Limb (tissue), 2 donors: ENCODE results near the gene NXNL1.
"Not testable (repeated sequence)": the region's sequence is repeated elsewhere in the genome, so short reads cannot be mapped to it uniquely, and the experiment has no call there.

ENCODE experiments used
- DNase-seq, 2 donors: peaks; one replicate each; pipeline ENCODE4 v3.0.0-alpha.2; 2016; ENCODE audit errors: extremely low spot score in 2 of 2

Gene NXNL1

DNA sequence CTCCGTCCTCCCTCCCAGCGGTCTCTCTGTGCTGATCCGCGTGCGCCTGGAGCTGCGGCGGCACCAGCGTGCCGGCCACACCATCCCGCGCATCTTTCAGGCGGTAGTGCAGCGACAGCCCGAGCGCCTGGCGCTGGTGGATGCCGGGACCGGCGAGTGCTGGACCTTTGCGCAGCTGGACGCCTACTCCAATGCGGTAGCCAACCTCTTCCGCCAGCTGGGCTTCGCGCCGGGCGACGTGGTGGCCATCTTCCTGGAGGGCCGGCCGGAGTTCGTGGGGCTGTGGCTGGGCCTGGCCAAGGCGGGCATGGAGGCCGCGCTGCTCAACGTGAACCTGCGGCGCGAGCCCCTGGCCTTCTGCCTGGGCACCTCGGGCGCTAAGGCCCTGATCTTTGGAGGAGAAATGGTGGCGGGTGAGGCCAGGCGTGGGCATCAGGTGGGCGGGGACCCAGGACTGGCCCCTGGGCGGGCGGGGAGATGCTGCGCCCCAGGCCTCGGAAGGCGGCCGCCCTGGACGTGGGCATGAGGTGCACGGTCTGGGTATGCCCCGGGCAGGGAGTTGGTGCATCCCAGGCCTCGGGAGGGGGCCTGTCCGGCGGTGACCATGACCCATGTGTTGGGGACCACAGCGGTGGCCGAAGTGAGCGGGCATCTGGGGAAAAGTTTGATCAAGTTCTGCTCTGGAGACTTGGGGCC lies 26.0 kb upstream of the NXNL1 start:
- DNase-seq, result no peak

DNA sequence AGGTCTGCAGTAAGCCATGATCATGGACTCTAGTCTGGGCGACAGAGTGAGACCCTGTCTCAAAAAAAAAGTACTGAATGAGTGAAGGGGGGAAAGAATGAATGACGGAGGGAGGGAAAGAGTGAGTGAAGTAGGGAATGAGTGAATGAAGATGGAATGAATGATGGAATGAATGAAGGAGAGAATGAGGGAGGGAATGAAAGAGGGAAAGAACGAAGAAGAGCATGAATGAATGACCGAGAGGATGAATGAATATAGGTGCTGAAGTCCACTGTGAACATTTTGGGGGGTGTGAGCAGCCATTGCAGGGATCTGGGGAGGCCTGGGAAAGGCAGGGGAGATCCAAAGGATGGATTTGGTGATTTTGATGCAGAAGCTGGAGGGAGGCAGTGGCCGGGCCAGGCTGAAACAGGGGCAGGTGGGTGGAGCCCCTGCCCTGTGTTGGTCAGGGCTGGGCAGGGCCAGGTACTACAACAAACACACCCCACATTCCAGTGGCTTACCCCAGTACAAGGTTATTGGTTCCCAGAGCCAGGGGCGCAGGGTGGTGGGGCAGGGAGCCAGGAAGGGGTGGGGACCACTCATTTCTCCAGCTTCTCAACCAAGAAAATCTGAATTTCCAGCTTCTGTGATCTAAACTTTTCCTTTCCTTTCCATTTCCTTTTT lies 23.9 kb upstream of the NXNL1 start:
- DNase-seq, result no peak

DNA sequence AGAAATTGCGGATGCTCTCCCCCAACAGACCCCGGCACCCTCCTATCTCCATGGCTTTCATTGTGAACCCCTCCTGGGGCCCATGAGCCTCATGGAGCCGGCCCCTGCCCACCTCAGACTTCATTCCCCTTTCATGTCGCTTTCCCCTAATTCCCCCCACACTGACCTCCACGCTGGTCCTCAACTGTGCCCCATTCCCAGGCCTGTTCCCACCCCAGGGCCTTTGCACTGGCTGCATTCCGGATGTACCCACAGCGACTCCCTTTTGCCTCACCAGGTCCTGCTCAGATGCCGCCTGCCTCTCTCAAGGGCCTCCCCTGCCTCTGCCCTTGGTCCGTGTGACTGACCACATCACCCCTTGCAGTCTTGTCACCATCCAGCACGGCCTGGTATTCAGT lies 22.9 kb upstream of the NXNL1 start:
- no peak for DNase-seq

DNA sequence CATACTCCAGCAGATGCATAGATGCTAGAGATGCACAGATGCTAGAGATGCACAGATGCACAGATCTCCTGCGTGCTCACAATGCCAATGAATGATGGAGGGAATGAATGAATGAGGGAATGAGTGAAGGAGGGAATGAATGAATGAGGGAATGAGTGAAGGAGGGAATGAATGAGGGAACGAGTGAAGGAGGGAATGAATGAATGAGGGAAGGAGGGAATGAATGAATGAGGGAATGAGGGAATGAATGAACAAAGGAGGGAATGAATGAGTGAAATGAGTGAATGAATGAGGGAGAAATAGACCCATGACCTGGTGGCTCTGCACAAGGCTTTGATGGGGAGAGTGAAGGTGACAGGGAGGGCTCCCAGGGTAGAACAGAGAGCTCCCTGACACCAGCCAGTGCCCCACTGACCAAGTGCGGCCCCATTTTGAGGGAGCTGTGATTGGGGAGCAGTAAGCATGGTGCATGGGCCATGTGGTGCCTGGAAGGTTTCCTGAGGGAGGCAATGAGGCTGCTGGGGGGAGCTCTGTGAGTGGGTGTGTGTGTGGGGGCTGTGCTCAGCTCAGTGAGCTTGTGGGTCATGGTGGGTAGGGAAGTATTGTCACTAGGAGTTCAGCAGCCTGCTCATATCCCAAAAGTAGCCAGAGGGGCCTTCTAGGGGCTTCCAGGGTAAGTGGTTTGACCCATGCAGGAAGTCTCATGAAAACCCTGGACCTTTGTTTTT lies 22.3 kb upstream of the NXNL1 start:
- no peak for DNase-seq

DNA sequence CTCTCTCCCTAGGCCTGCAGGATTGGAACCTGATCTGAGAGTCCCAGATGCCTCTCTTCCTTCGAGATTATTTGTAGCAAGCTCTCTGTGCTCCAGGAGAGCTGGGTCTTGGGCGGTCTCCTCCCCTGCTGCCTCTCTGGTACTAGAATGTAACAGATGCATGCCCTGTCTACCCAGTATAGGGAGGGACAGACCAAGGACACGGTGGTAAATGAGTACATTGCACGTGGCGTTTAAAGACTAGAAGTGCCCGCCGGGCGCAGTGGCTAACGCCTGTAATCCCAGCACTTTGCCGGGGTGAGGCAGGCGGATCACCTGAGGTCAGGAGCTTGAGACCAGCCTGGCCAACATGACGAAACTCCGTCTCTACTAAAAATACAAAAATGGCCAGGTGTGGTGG lies 21.3 kb upstream of the NXNL1 start:
- no peak for DNase-seq

DNA sequence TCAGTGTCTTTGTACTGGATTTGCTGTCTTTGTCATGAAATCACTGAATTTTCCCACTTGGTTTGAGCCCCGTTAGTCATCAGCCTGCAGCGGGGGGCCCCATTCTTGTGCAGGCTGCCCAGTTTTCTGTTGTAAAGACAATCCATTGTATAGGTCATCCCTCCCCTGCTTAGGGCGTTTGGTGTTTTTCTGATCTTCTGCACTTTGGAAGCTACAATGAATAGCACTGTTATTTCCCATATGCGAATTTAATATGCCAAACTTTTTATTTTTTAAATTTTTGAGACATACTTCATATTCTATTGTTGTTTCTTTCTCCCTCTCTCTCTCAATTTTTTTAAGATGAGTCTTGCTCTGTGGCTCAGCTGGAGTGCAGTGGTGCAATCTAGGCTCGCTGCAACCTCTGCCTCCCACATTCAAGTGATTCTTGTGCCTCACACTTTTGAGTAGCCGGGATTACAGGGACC lies 18.6 kb upstream of the NXNL1 start:
- no peak for DNase-seq

DNA sequence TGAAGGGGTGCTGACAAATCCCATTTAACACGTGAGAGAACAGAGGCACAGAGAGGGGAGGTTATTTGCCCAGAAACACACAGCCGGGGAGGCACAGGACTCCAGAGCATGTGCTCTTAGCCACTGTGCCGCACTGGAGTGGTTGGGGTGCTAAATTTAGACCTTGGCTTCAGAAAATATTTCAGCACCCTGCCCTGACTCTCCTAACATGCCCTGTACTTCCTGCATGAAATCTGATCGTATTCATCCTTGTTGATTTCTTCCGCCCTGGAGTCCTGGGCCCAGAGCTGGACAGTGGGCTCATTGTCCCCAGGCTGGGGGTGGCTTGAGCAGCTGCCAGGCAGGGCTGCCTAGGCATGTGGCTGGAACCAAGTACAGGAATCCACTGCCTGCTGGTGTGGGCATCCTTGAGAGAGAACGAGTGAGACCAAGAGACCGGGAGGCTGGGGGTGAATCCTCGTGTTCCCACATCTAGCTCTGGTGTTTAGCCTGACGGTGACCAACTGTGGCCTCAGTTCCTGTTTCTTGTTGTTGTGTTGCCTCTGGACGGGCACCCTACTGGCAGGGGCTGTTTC lies 14.9 kb upstream of the NXNL1 start:
- DNase-seq, result peak; percentile 65 to 77

DNA sequence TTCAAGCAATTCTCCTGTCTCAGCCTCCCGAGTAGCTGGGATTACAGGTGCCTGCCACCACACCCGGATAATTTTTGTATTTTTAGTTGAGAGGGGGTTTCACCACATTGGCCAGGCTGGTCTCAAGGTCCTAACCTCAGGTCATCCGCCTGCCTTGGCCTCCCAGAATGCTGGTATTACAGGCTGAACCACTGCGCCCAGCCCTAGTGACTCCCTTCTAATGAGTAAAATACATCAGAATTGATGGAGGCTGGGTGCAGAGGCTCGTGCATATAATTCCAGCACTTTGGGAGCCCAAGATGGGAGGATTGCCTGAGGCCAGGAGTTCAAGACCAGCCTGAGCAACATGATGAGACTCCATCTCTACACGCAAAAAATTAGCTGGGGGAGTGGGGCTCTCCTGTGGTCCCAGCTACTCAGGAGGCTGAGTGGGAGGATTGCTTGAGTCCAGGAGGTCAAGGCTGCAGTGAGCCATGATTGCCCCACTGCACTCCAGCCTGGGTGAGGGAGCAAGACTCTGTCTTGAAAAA lies 14.3 kb upstream of the NXNL1 start:
- DNase-seq, result not testable (repeated sequence)

DNA sequence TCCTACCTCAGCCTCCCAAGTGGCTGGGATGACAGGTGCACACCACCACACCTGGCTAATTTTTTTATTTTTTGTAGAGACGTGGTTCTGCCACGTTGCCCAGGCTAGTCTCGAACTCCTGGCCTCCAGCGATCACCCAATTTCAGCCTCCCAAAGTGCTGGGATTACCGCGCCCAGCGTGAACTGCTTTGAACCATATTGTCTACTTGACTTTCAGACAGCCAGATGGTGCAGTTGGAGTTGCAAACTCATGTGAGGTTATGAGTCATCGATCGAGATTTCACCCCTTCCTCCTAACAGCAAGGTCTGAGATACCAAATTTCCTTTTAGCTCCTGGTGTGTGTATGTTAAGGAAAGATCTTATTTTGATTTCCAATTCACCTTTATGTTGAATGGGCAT lies 12.3 kb upstream of the NXNL1 start:
- no peak for DNase-seq

DNA sequence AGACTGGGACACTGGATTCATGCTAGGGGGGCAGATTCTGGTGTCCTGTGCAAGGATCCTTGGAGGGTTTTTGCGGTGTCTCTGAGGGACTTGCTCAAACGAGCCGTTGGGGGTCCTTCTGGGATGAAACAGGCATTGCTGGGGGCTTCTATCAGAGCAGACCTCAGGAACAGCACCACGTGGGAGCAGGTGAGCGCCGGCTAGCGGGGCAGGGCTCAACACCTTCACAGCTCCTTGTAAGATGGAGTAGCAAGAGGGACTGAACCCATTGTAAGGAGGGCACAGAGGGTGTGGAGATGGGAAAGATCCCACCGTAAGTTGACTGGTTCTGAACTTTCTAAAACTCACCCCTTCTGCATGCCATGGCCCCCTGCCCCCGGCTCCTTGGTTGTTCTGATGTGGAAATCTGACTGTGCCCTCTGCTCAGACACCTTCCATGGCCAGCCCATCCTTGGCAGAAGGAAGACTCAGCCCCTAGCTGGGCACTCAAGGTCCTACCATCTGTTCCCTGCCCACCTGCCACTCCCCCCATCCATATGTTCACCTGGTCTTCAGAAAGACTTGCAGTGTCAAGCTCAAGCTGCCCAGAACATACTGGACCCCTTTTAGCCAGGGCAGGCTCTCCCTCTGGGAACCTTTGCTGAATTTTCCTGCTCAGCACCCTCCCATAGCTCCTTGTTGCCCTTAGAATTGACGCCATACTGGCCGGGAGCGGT lies 10.8 kb upstream of the NXNL1 start:
- DNase-seq, result no peak

DNA sequence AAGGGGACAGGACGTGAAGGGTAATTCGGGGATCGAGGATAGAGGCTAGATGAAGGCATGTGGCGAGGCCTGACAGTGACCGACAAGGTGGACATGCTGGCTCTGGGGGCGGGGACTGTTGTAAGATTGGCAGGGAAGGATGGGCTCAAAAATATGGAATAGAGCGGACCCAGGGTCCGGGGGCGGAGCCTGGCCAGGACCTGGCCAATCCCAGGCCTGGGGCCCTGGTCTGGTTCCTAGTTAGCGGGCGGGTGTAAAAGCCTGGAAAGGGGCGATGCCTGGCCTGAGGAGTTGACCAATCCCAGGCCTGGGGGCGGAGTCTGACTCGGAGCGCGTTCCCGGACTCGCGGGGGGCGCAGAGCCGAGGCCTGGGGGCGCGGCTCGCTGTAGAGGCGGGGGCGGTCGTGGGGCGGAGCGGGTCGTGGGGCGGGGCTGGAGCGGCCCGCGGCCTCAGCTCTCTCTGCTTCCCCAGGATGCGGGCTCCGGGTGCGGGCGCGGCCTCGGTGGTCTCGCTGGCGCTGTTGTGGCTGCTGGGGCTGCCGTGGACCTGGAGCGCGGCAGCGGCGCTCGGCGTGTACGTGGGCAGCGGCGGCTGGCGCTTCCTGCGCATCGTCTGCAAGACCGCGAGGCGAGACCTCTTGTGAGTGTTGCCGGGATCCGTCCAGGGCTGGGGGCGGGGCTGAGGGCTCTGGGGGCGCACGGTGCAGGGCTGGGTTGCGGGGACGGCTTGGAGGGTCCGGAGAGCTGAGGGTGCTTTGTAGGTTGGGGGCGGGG lies 9.5 kb upstream of the NXNL1 start, which contains the start of gene SLC27A1:
SLC27A1 (plus strand) TSS at position 457 of the 774 bp plus-strand sequence; CDS start at position 474, 17 bp downstream.
- DNase-seq, result peak; percentile 99

DNA sequence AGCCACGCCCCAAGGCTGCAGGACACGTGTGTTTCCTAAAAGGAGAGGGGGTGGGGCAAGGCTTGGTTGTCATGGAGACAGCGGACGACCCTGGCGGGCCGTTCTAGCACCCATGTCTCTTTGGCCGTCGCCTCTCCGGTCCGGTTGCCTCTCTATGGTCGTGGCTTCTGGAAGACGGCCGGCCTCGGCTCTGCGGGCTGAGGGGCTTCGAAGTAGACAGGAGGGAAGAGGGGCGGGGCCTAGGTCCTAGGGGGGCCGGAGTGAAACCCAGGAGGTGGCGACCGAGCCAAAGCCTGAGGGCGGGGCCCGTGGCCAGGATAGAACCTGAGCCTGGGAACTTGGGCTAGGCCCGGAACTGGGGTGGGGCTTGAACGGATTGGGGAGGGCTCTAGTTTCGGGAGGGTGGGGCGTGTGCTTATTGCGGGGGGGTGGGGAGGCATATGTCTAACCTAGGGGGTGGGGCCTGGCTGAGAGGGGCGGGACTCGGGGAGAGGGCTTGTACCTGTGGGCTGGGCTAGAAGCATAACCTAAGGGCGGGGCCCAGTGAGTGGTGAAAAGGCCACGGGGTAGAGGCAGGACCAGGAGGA lies 8.8 kb upstream of the NXNL1 start:
- peak; percentile 93 to 95 for DNase-seq

DNA sequence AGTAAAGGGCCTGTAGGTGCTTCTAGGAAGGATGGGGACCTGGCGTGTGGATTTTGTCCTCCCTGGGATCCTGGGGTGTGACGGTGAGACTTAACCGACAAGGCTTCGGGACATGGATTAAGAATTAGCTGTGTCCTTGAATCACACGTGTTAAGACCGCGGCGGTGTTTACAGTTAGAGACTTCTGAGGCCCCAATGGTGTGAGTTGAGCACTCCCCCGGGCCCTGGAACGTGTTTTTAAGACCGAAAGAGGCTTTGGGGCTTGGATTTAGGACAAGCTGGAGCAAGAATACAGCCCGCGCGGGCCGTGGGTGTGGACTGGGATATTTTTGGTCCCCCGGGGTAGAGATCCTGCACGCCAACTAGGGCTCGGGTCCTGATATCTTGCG lies 8.4 kb upstream of the NXNL1 start:
- DNase-seq, result no peak

DNA sequence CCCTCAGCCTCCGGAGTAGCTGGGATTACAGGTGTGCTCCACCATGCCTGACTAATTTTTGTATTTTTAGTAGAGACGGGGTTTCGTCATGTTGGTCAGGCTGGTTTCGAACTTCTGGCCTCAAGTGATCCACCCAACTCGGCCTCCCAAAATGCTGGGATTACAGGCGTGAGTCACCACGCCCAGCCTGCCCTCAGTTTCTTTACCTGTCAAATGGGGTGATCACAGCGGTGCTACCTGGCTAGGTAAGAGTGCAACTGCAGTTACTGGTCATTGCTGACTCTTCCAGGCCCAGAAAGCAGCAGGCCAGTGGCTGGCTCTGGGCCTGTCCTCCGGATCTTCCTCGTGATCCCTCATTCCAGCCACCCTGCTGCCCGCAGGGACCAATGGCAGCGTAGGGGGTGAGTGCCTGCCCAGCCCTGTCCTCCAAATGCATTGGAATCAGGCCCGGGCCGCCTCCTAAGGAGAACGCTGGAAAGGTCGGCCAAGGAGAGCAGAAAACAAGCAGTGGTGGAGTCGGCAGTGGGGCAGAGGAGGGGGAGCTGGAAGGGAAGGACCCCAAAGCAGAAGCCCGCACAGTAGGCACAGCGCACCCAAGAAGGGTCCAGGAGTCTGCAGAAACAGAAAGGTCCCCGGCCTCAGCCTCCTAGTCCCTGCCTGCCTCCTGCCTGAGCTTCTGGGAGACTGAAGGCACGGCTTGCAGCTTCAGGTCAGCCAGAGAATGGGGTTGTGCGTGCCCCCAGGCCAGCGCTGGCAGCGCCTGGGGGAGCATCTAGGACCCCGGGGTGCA lies 7.8 kb upstream of the NXNL1 start:
- DNase-seq, result peak in 1 of 2 donors; percentile 36

DNA sequence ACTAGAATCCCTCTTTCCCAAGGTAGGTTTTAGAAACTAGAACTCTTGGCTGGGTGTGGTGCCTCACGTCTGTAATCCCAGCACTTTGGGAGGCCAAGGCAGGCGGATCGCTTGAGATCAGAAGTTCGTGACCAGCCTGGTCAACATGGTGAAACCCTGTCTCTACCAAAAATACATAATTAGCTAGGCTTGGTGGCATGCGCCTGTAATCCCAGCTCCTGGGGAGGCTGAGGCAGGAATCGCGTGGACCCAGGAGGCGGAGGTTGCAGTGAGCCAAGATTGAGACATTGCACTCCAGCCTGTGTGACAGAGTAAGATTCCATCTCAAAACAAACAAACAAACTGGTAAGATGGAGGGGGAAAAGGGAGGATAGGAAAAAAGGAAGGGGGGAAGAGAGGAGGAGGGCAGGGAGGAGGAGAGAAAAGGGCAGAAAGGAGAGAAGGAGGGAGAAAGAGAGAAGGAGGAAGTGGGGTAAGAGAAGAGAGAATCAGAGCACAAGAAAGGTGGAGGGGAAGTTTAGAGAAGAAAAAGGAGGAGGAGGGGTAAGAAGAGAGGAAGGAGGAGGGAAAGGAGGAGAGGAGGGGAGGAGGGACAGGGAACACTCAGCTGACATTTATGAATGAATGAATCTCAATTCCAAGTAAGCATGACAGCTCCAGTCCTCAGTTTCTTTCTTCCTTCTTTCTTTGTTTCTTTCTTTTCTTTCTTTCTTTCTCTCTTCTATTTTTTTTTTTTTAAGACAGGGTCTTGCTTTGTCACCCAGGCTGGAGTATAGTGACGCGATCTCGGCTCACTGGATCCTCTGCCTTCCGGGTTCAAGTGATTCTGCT lies 7.0 kb upstream of the NXNL1 start:
- DNase-seq, result no peak

DNA sequence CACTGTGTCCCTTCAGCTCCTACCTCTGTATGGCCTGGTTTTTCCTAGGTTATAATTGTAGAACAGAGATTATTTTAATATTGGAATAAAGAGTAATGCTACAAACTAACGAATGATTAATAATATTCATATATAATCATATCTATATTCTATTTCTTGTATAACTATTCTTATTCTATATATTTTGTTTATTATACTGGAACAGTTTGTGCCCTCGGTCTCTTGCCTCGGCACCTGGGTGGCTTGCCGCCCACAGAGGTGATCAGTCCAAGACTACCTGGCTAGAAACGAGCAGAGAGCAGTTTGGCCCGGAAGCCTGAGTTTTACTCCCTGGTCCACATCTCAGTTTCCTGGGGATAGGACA lies 5.7 kb upstream of the NXNL1 start:
- DNase-seq, result no peak

DNA sequence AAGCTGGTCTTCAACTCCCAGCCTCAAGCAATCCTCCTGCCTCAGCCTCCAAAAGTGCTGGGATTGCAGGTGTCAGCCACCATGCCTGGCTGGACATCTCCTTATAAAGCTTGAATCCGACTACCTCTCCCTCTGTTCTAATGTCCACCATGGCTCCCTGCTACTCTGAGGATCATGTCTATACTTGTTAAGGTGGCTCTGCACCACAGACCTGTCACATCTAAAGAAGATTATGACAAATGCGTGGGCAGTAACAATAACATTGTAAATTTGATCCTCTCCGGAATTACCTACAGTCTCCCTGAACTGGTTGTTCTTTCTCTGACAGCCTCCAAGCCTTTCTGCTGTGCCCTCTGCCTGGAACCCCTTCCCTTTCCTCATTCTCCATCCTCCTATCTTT lies 1.8 kb downstream of the NXNL1 start:
- no peak for DNase-seq

DNA sequence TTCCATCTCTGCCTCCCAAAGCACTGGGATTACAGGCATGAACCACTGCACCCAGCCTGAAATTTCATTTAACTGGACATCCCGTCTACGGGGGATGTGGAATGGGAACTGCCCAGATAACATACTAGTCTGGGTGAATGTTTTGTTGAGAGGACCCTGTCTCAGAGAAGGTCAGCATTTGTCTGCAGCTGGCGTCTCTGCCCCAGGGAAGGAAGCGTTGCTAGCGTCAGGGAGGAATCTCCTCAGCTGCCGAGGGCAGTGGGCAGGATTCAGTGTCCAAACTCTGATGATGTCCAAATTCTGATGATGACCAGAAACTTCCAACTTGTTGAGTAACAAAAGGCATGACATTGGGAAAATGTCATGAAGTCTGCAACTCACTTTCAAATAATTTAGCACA lies 3.1 kb downstream of the NXNL1 start:
- no peak for DNase-seq
